Tibial nerve (tissue), 3 donors: ENCODE measurements around the gene SEC23A.

Source experiments
- POLR2A ChIP-seq, 2 donors: fragments of 450-650 bp; IDR thresholded peaks; one replicate each; pipeline ENCODE4 v1.6.1; 2017; ENCODE audit warnings: antibody characterized with exemption in 2 of 2, mild to moderate bottlenecking in 2 of 2, moderate library complexity in 2 of 2
- TF ChIP-seq, protein P1 (sequence below), 5 experiments: fragments of 200-600 bp in 3 of 5; fragments of 450-650 bp in 2 of 5; sonication (generic) in 3 of 5; IDR thresholded peaks; one replicate each; pipeline ENCODE4 v1.5.1; 2016 to 2019; ENCODE audit warnings: antibody characterized with exemption in 5 of 5, mild to moderate bottlenecking in 3 of 5, moderate library complexity in 2 of 5

DNA sequence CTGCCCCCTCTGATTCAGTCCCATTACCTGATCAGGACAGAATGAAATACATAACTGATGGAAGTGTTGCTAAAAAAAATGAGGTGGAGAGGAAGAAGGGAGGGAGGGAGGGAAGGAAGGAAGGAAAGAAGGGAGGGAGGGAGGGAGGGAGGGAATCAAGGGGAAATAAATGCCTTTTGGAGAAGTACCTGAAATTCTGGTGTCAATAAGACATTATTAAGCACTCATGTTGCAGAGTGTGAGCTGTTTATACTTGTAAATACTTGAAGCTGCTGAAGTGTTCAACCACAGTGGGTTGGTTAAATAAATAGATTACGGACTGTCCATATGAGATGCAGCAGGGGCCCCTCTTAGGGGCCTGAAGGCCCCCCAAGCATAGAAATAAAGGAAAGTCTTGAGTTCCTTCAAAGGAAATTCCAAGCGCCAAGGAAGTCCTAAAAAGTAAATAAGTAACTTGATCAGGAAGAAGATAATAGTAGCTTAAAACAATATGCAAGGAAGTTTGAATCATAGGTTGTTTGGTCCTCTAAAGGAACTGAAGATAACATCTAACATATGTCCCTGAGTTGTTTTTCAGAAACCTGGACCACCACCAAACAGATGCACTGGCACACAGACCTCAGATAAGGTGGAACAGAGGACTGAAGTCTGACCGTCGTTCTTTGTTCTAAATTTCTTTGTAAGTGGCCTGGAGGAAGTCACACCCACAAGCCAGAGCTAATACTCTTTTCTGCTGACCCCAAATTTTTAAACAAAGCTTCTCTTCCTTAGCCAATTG is 110.8 kb downstream of the SEC23A start:
- TF ChIP-seq POLR2A (IDR thresholded peaks at IDR 0.05) = no peak
- TF ChIP-seq, protein P1, sequence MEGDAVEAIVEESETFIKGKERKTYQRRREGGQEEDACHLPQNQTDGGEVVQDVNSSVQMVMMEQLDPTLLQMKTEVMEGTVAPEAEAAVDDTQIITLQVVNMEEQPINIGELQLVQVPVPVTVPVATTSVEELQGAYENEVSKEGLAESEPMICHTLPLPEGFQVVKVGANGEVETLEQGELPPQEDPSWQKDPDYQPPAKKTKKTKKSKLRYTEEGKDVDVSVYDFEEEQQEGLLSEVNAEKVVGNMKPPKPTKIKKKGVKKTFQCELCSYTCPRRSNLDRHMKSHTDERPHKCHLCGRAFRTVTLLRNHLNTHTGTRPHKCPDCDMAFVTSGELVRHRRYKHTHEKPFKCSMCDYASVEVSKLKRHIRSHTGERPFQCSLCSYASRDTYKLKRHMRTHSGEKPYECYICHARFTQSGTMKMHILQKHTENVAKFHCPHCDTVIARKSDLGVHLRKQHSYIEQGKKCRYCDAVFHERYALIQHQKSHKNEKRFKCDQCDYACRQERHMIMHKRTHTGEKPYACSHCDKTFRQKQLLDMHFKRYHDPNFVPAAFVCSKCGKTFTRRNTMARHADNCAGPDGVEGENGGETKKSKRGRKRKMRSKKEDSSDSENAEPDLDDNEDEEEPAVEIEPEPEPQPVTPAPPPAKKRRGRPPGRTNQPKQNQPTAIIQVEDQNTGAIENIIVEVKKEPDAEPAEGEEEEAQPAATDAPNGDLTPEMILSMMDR (IDR thresholded peaks at IDR 0.05) = no peak
